HPDE6-E6E7 (cell line): ENCODE results near the gene GRIP2.

ENCODE experiments used
- DNase-seq: peaks from one replicate; pipeline ENCODE4 v3.0.0; 2011; ENCODE audit warnings: missing footprints; ENCODE audit errors: extremely low spot score

Gene GRIP2

GRCh38 chr3:14561051-14561960, 21.2 kb upstream of the GRIP2 start:
- DNase-seq: no peak

GRCh38 chr3:14560110-14560509, 20.0 kb upstream of the GRIP2 start:
- DNase-seq: no peak

GRCh38 chr3:14558029-14558428, 17.9 kb upstream of the GRIP2 start:
- no peak for DNase-seq

GRCh38 chr3:14555835-14556234, 15.7 kb upstream of the GRIP2 start:
- no peak for DNase-seq

- no peak for DNase-seq
Observed at GRCh38 chr3:14554715-14555114, 14.6 kb upstream of the GRIP2 start.

- no peak for DNase-seq
Observed at GRCh38 chr3:14553871-14554270, 13.7 kb upstream of the GRIP2 start.

- DNase-seq: no peak
Observed at GRCh38 chr3:14552717-14553116, 12.6 kb upstream of the GRIP2 start.

- no peak for DNase-seq
Observed at GRCh38 chr3:14552041-14552648, 12.0 kb upstream of the GRIP2 start.

GRCh38 chr3:14550651-14551611, 10.8 kb upstream of the GRIP2 start:
- DNase-seq: no peak

- DNase-seq: no peak
Observed at GRCh38 chr3:14550181-14550580, 10.0 kb upstream of the GRIP2 start.

- DNase-seq: no peak
Observed at GRCh38 chr3:14549256-14549919, 9.2 kb upstream of the GRIP2 start.

GRCh38 chr3:14548321-14548729, 8.2 kb upstream of the GRIP2 start:
- peak; percentile 23 for DNase-seq

GRCh38 chr3:14547693-14548092, 7.6 kb upstream of the GRIP2 start:
- DNase-seq: no peak

GRCh38 chr3:14546041-14546440, 5.9 kb upstream of the GRIP2 start:
- DNase-seq: no peak

- no peak for DNase-seq
Observed at GRCh38 chr3:14545251-14545635, 5.1 kb upstream of the GRIP2 start.

- DNase-seq: no peak
Observed at GRCh38 chr3:14544282-14545250, 4.4 kb upstream of the GRIP2 start.

- no peak for DNase-seq
Observed at GRCh38 chr3:14543446-14543845, 3.3 kb upstream of the GRIP2 start.

- no peak for DNase-seq
Observed at GRCh38 chr3:14542656-14543055, 2.5 kb upstream of the GRIP2 start.

GRCh38 chr3:14541646-14542045, 1.5 kb upstream of the GRIP2 start:
- DNase-seq: no peak

- DNase-seq: no peak
Observed at GRCh38 chr3:14540821-14541385, 761 bp upstream of the GRIP2 start.
